Body of pancreas (tissue), 4 donors: ENCODE results near the gene ZDHHC12. TPM values are rescaled to one million over a fixed set of nuclear protein-coding genes. Genes with fewer than 3 reads are reported as not detected.

Experiments
- ATAC-seq: fragments of 150-250 bp; one replicate; pipeline ENCODE4 v1.9.1; 2016
- DNase-seq, 4 donors: peaks; one replicate each; pipeline ENCODE4 v3.0.0-alpha.2; 2019
- H3K27ac ChIP-seq, 4 donors: fragments of 200-600 bp; sonication (generic); 1 replicate in 3 of 4; 2 replicates in 1 of 4; pipeline versions ENCODE4 v1.5.1 to v1.6.1; 2016 to 2019; ENCODE audit warnings: mild to moderate bottlenecking in 1 of 4, mixed read lengths in 1 of 4, moderate library complexity in 1 of 4
- H3K27me3 ChIP-seq, 2 donors: fragments of 200-600 bp; sonication (generic); one replicate each; pipeline ENCODE4 v1.6.0; 2016; ENCODE audit warnings: mild to moderate bottlenecking in 1 of 2
- H3K36me3 ChIP-seq, 2 donors: fragments of 200-600 bp; sonication (generic); replicated peaks in 1 of 2; 2 replicates each; pipeline ENCODE4 v1.5.1; 2016; ENCODE audit warnings: low read depth in 2 of 2; ENCODE audit not compliant: insufficient read depth in 1 of 2
- H3K4me1 ChIP-seq: fragments of 200-600 bp; sonication (generic); one replicate; pipeline ENCODE4 v1.6.0; 2016
- H3K4me3 ChIP-seq, 2 donors: fragments of 200-600 bp; sonication (generic); 1 replicate in 1 of 2; 2 replicates in 1 of 2; pipeline ENCODE4 v1.5.1; 2016 to 2019
- H3K9me3 ChIP-seq, 3 donors: fragments of 200-600 bp; sonication (generic); 1 replicate in 2 of 3; 2 replicates in 1 of 3; pipeline ENCODE4 v1.5.1; 2016
- CTCF ChIP-seq, 7 experiments: fragments of 450-650 bp in 4 of 7; fragments of 200-600 bp in 3 of 7; sonication (generic) in 3 of 7; IDR thresholded peaks; one replicate each; pipeline ENCODE4 v1.5.1; 2016 to 2019; ENCODE audit warnings: antibody characterized with exemption in 7 of 7
- POLR2A ChIP-seq, 3 donors: fragments of 450-650 bp; IDR thresholded peaks; one replicate each; pipeline ENCODE4 v1.6.1; 2016; ENCODE audit warnings: antibody characterized with exemption in 3 of 3, mild to moderate bottlenecking in 2 of 3
- WGBS, 2 donors: methylation state at CpG; one replicate each; pipeline ENCODE4 v1.1.5; 2017; 5-methylcytosine and 5-hydroxymethylcytosine counted together
- intact Hi-C: fragments of 100-400 bp; cut with DNase I; formaldehyde crosslinking; loops from one replicate; pipeline ENCODE4 v1.15.1; 2023
- total RNA-seq, 2 donors: library from RNA; depleted of rRNA; stranded (reverse); fragments of >200 nt; gene quantifications; one replicate each; pipeline ENCODE4 v1.1.0, GENCODE V29; 2016

ZDHHC12 gene
- 10 to 100 TPM; 21.1 to 64.9 TPM for total RNA-seq

GRCh38 chr9:128723866-128724743 is at the start of gene ZDHHC12:
TSS of gene ZDHHC12 (minus strand) at chr9:128724127. CDS start at chr9:128724093, 34 bp downstream.
- Histone ChIP-seq H3K4me1 (peaks cover 20% of the 10 kb centered on the region), H3K36me3 (no peaks in the 10 kb centered on the region), H3K27ac (peak within 1 kb of the TSS; percentile 47 to 86 (median 70)), H3K9me3 (no peaks in the 10 kb centered on the region), H3K27me3 (no peaks in the 10 kb centered on the region), H3K4me3 (peak within 1 kb of the TSS; percentile 33 to 92)
- ATAC-seq = peak; percentile 98
- peak; percentile 99 to 100 (median 100) for DNase-seq
- TF ChIP-seq POLR2A (IDR thresholded peaks at IDR 0.05) (peak; percentile 68 to 92 (median 89)), CTCF (IDR thresholded peaks at IDR 0.05) (no peak)
- WGBS, 2 donors = 1 to 7% methylated on average over 12 to 67 of the region's 68 CpGs
- intact Hi-C loops = no loop called here

- H3K27ac ChIP-seq = no peak overlapping the region
- no peak overlapping the region for H3K4me3 ChIP-seq
- DNase-seq (no peak), ATAC-seq (no peak)
- 73 to 80% methylated on average over 5 of the region's 5 CpGs for WGBS, 2 donors
- peaks cover 32% of the 10 kb centered on the region for H3K4me1 ChIP-seq
- H3K9me3 ChIP-seq = no peaks in the 10 kb centered on the region
- TF ChIP-seq POLR2A (IDR thresholded peaks at IDR 0.05) (no peak), CTCF (IDR thresholded peaks at IDR 0.05) (no peak)
- no peaks in the 10 kb centered on the region for H3K36me3 ChIP-seq
- H3K27me3 ChIP-seq = no peaks in the 10 kb centered on the region
- intact Hi-C loops = no loop called here
These were observed 49.1 kb upstream of the ZDHHC12 start for GRCh38 chr9:128773049-128773448.

GRCh38 chr9:128771745-128772519 is 48.0 kb upstream of the ZDHHC12 start, which contains the start of gene ZER1:
TSS of gene ZER1 (minus strand) at chr9:128771927. CDS start at chr9:128755565, 16,362 bp downstream.
- intact Hi-C loops = no loop called here
- Histone ChIP-seq H3K36me3 (no peaks in the 10 kb centered on the region), H3K4me3 (peak within 1 kb of the TSS; percentile 83 to 84), H3K9me3 (no peaks in the 10 kb centered on the region), H3K27me3 (no peaks in the 10 kb centered on the region), H3K4me1 (peaks cover 32% of the 10 kb centered on the region), H3K27ac (peak within 1 kb of the TSS; percentile 88 to 97 (median 90))
- ATAC-seq = peak; percentile 97
- TF ChIP-seq POLR2A (IDR thresholded peaks at IDR 0.05) = peak; percentile 53 to 83 (median 76)
- TF ChIP-seq CTCF (IDR thresholded peaks at IDR 0.05) = no peak
- DNase-seq = peak; percentile 94 to 96 (median 94)
- WGBS, 2 donors = 0% methylated on average over 16 to 45 of the region's 72 CpGs

GRCh38 chr9:128771094-128771721 is 47.3 kb upstream of the ZDHHC12 start:
- ATAC-seq (peak; percentile 8), DNase-seq (peak in 3 of 4 donors; percentile 20 to 31 (median 26))
- TF ChIP-seq CTCF (IDR thresholded peaks at IDR 0.05) (no peak), POLR2A (IDR thresholded peaks at IDR 0.05) (no peak)
- no peaks in the 10 kb centered on the region for H3K27me3 ChIP-seq
- peak overlapping the region; percentile 83 to 84 for H3K4me3 ChIP-seq
- peaks cover 32% of the 10 kb centered on the region for H3K4me1 ChIP-seq
- WGBS, 2 donors = 0% methylated on average over 13 to 27 of the region's 28 CpGs
- no peaks in the 10 kb centered on the region for H3K36me3 ChIP-seq
- H3K9me3 ChIP-seq = no peaks in the 10 kb centered on the region
- peak overlapping the region; percentile 88 to 97 (median 90) for H3K27ac ChIP-seq
- intact Hi-C loops = no loop called here
